SU-DHL-6 (cell line): Measurements from ENCODE around the gene CALML3.

Experiments used
- H2AFZ ChIP-seq: fragments of 200-600 bp; sonication (generic); 2 replicates; pipeline ENCODE4 v1.6.1; 2014; ENCODE audit warnings: low read depth, mild to moderate bottlenecking, moderate library complexity, mixed read lengths, antibody characterized with exemption, low read length; ENCODE audit not compliant: severe bottlenecking
- H3F3A ChIP-seq: fragments of 200-600 bp; shearing (Covaris generic); 2 replicates; pipeline ENCODE4 v1.6.0; 2016; ENCODE audit warnings: antibody characterized with exemption, mild to moderate bottlenecking; ENCODE audit not compliant: insufficient read depth
- H3K27ac ChIP-seq: fragments of 200-600 bp; sonication (generic); 2 replicates; pipeline ENCODE4 v1.5.1; 2016; ENCODE audit warnings: low read depth, mild to moderate bottlenecking, low read length, moderate library complexity, mixed read lengths
- H3K27me3 ChIP-seq: fragments of 200-600 bp; sonication (generic), shearing (Covaris generic); 2 replicates; pipeline ENCODE4 v1.6.0; 2014; ENCODE audit warnings: mild to moderate bottlenecking, low read length
- H3K36me3 ChIP-seq: fragments of 200-600 bp; sonication (generic); 2 replicates; pipeline ENCODE4 v1.6.1; 2014; ENCODE audit warnings: mild to moderate bottlenecking, low read length, mixed read lengths
- H3K4me2 ChIP-seq: fragments of 300-600, 200-600 bp; shearing (Covaris generic), sonication (generic); 2 replicates; pipeline ENCODE4 v1.6.0; 2014; ENCODE audit warnings: low read length, low read depth, mild to moderate bottlenecking; ENCODE audit not compliant: poor library complexity, severe bottlenecking
- H3K4me3 ChIP-seq: fragments of 200-600 bp; sonication (generic); 2 replicates; pipeline ENCODE4 v1.5.1; 2014; ENCODE audit warnings: antibody characterized with exemption, low read length, mild to moderate bottlenecking, mixed read lengths; ENCODE audit not compliant: insufficient read depth, poor library complexity, severe bottlenecking
- H3K79me2 ChIP-seq: fragments of 200-600 bp; sonication (generic); 2 replicates; pipeline ENCODE4 v1.6.1; 2014; ENCODE audit warnings: mild to moderate bottlenecking, low read length, moderate library complexity; ENCODE audit not compliant: insufficient read depth
- H3K9ac ChIP-seq: fragments of 200-600 bp; sonication (generic); 2 replicates; pipeline ENCODE4 v1.7.0; 2014; ENCODE audit warnings: mild to moderate bottlenecking, low read length
- H3K9me2 ChIP-seq: fragments of 200-600 bp; sonication (generic); replicated peaks from 2 replicates; pipeline ENCODE4 v1.6.1; 2014; ENCODE audit warnings: low read length; ENCODE audit not compliant: insufficient read depth
- H3K9me3 ChIP-seq: fragments of 200-600 bp; sonication (generic); 2 replicates; pipeline ENCODE4 v1.6.1; 2014; ENCODE audit warnings: low read length, mixed read lengths; ENCODE audit not compliant: insufficient read depth
- H4K20me1 ChIP-seq: fragments of 200-600 bp; sonication (generic); 2 replicates; pipeline ENCODE4 v1.6.1; 2014; ENCODE audit warnings: low read depth, mild to moderate bottlenecking, antibody characterized with exemption, low read length, moderate library complexity, mixed read lengths
- CTCF ChIP-seq: fragments of 200-600 bp; sonication (generic); IDR thresholded peaks from one replicate; pipeline ENCODE4 v1.5.1; 2017; ENCODE audit warnings: antibody characterized with exemption, mild to moderate bottlenecking, low read length, moderate library complexity; ENCODE audit not compliant: insufficient read depth, poor library complexity, severe bottlenecking
- EZH2phosphoT487 ChIP-seq: fragments of 200-600 bp; sonication (generic), shearing (Covaris generic); conservative IDR thresholded peaks from 2 replicates; pipeline ENCODE4 v1.6.1; 2018; ENCODE audit warnings: mild to moderate bottlenecking, antibody characterized with exemption, low read length, moderate library complexity, mixed read lengths

The CALML3 gene

GRCh38 chr10:5570007-5570655, 45.4 kb downstream of the CALML3 start:
- H3K36me3 ChIP-seq: no peaks in the 10 kb centered on the region
- H3K27me3 ChIP-seq: no peaks in the 10 kb centered on the region; the same call in 1 of the 2 replicates
- H3K9ac ChIP-seq: no peak overlapping the region
- no peak overlapping the region for H3K4me2 ChIP-seq
- no peaks in the 10 kb centered on the region for H4K20me1 ChIP-seq
- TF ChIP-seq CTCF: no peak
- TF ChIP-seq EZH2phosphoT487: no peak
- H2AFZ ChIP-seq: no peak overlapping the region
- no peaks in the 10 kb centered on the region for H3K79me2 ChIP-seq
- no peaks in the 10 kb centered on the region for H3K9me2 ChIP-seq
- no peaks in the 10 kb centered on the region for H3K9me3 ChIP-seq
- H3K27ac ChIP-seq: no peak overlapping the region
- no peak overlapping the region for H3K4me3 ChIP-seq
- H3F3A ChIP-seq: no peaks in the 10 kb centered on the region

- no peaks in the 10 kb centered on the region for H3F3A ChIP-seq
- H3K4me3 ChIP-seq: no peak overlapping the region
- H3K9ac ChIP-seq: no peak overlapping the region
- no peaks in the 10 kb centered on the region for H3K9me2 ChIP-seq
- H3K27ac ChIP-seq: no peak overlapping the region
- no peaks in the 10 kb centered on the region; the same call in 1 of the 2 replicates for H3K27me3 ChIP-seq
- no peak overlapping the region for H2AFZ ChIP-seq
- TF ChIP-seq EZH2phosphoT487: no peak
- TF ChIP-seq CTCF: no peak
- no peaks in the 10 kb centered on the region for H3K79me2 ChIP-seq
- H3K36me3 ChIP-seq: no peaks in the 10 kb centered on the region
- no peaks in the 10 kb centered on the region for H4K20me1 ChIP-seq
- H3K4me2 ChIP-seq: no peak overlapping the region
- H3K9me3 ChIP-seq: no peaks in the 10 kb centered on the region
Observed at GRCh38 chr10:5570979-5571810, 46.4 kb downstream of the CALML3 start.

GRCh38 chr10:5571826-5572225, 47.1 kb downstream of the CALML3 start:
- H3K4me3 ChIP-seq: no peak overlapping the region
- no peak overlapping the region for H3K9ac ChIP-seq
- H3K36me3 ChIP-seq: no peaks in the 10 kb centered on the region
- no peaks in the 10 kb centered on the region for H3K9me2 ChIP-seq
- H3K9me3 ChIP-seq: no peaks in the 10 kb centered on the region
- TF ChIP-seq CTCF (no peak), EZH2phosphoT487 (no peak)
- H3K4me2 ChIP-seq: no peak overlapping the region
- H3F3A ChIP-seq: no peaks in the 10 kb centered on the region
- H3K79me2 ChIP-seq: no peaks in the 10 kb centered on the region
- no peak overlapping the region for H2AFZ ChIP-seq
- H3K27ac ChIP-seq: no peak overlapping the region
- no peaks in the 10 kb centered on the region for H4K20me1 ChIP-seq
- no peaks in the 10 kb centered on the region; the same call in 1 of the 2 replicates for H3K27me3 ChIP-seq
